LNCAP (cell line): ENCODE measurements around the gene CPB1.

ENCODE experiments used
- CTCF ChIP-seq: fragments of 450-650 bp; IDR thresholded peaks from 2 replicates; pipeline ENCODE4 v1.5.1; 2017; ENCODE audit warnings: mild to moderate bottlenecking

The CPB1 gene

GRCh38 chr3:148856384-148856783 is 28.8 kb downstream of the CPB1 start:
- TF ChIP-seq CTCF = no peak

GRCh38 chr3:148857316-148857715 is 29.7 kb downstream of the CPB1 start:
- TF ChIP-seq CTCF = no peak

GRCh38 chr3:148861277-148861869 is 33.8 kb downstream of the CPB1 start:
- TF ChIP-seq CTCF = peak; percentile 79

GRCh38 chr3:148863297-148863696 is 35.7 kb downstream of the CPB1 start:
- TF ChIP-seq CTCF = no peak

GRCh38 chr3:148863814-148864213 is 36.2 kb downstream of the CPB1 start:
- TF ChIP-seq CTCF = no peak

- TF ChIP-seq CTCF = no peak
Observed at GRCh38 chr3:148865049-148865448, 37.4 kb downstream of the CPB1 start, which contains the start of gene CPA3. Gene CPA3 (plus strand): TSS chr3:148865296. CDS start chr3:148865308, 12 bp downstream.

GRCh38 chr3:148866261-148866660 is 38.6 kb downstream of the CPB1 start:
- no peak for TF ChIP-seq CTCF

- no peak for TF ChIP-seq CTCF
Observed at GRCh38 chr3:148873270-148873927, 45.8 kb downstream of the CPB1 start.
